Breast epithelium (tissue), 3 donors: ENCODE results near the gene CYB5R3.

Experiments used
- CTCF ChIP-seq, 3 donors: fragments of 450-650 bp; IDR thresholded peaks; one replicate each; pipeline ENCODE4 v1.5.1; 2016 to 2017; ENCODE audit warnings: antibody characterized with exemption in 3 of 3, mild to moderate bottlenecking in 3 of 3, moderate library complexity in 3 of 3
- POLR2AphosphoS5 ChIP-seq, 3 donors: sonication (generic); formaldehyde crosslinking; IDR thresholded peaks; one replicate each; pipeline ENCODE4 v1.6.1; 2017; ENCODE audit warnings: antibody characterized with exemption in 3 of 3

GRCh38 chr22:42644422-42645340 is 4.5 kb downstream of the CYB5R3 start:
- TF ChIP-seq CTCF (IDR thresholded peaks at IDR 0.05) (no peak), POLR2AphosphoS5 (IDR thresholded peaks at IDR 0.05) (no peak)
